Right ventricle myocardium inferior (tissue), 1 donor: ENCODE measurements around the gene EPHB2. TPM values are rescaled to one million over a fixed set of nuclear protein-coding genes. Genes with fewer than 3 reads are reported as not detected.

Source experiments
- ATAC-seq: fragments of 200-7000 bp; cut with Tn5 transposase; one replicate; pipeline ENCODE4 v1.9.1; 2020; ENCODE audit warnings: mild to moderate bottlenecking, moderate library complexity
- DNase-seq: peaks from one replicate; pipeline ENCODE4 v3.0.0; 2021; ENCODE audit errors: missing footprints
- intact Hi-C: fragments of 100-400 bp; cut with DNase I; formaldehyde crosslinking; loops from one replicate; pipeline ENCODE4 v1.11.0; 2022
- total RNA-seq: library from RNA; stranded (reverse); fragmentation: NEBNext Ultra II Directional; extraction: Animal tissue kit (Norgen Biotek cat#: 25700); gene quantifications from one replicate; pipeline ENCODE4 v1.2.1, GENCODE V29; 2021
- donor health status: DM: no; HTN: yes; CAD: no; lungs with severe emphysema.

Gene EPHB2
- total RNA-seq, 1 donor from 2014 or later = 3.5 TPM

DNA sequence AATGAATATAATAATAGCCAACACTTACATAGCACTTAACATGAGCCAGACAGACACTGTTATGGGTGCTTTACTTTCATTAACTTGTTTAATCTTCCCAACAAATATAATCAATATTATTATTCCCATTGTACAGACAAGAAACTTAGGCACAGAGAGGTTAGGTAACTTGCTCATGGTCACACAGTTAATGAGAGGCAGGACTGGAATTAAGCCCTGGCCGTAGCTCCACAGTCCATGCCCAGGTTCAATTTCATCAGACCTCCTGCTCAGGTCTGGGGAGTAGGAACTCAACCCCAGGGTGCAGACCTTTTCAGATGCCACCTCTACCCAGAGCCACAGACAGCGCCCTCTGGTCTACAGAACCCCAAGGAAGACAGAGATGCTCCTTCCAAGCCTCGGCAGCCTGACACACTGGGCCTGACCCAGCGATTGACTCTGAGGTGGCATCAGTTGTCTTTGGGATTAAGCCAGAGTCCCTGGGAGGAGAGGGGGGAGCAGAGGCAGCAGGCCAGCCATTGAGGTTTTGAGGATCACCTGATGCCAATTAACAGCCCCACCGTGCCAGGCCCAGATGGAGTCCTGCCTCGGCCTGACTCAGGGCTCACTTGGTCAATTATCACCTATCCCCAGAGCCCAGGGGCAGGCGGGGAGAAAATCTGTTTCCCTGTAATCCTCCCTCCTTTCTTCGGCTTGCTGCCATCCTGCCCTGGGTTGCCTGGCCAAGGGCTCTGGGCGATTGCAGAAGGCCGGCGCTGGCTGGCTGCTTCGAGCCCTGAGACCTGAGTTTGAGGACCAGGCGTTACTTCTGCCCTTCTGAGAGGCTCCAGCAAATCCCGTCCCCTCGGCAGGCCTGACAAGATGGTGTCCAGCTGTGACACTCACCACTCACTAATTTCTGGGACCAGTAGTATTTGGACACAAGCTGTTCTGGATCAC is 145.3 kb downstream of the EPHB2 start:
- ATAC-seq (no peak), DNase-seq (no peak)
- intact Hi-C loops = no loop called here

DNA sequence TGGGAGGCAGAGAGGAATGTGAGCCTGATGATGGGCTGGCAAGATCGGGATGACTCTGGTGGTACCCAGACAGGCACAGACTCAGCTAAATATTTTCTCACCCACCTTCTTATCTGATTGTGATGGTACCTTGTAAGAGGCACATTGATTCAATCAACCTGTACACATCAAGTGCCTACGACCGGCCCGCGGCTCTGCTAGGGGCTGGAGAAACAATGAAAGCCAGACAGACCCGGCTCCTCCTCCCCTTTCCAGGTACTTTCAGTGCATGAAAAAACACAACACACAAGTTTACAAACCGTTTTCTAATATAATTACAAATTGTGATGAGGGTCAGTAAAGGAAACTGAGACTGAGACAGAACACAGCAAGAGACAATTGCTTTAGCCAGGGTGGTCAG is 147.0 kb downstream of the EPHB2 start:
- DNase-seq = no peak
- intact Hi-C loops = no loop called here
- no peak for ATAC-seq

GRCh38 chr1:22860414-22860800 is 149.8 kb downstream of the EPHB2 start:
- intact Hi-C loops = no loop called here
- no peak for ATAC-seq
- DNase-seq = no peak

DNA sequence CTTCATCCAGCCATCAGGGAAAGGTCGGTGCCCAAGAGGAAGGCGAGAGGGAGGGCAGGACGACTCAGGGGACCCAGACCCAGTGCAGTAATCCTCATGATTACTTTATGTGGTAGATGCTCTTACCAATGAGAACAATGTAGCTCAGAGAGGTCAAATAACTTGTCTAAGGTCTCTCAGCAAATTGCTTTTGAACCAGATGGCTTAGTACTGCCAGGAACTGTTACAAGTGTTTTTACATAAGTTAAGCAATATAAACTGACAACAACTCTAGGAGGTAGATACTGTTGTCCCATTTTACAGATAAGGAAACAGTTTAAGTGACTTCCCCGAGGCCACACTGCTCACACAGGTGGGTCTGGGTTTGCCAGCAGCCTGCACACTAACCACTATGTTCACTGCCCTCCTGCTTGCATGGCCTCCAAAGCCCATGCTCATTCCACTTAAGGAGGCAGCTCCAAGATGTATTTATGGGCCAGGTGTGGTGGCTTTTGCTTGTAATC is 150.3 kb downstream of the EPHB2 start:
- ATAC-seq (no peak), DNase-seq (no peak)
- intact Hi-C loops = no loop called here

DNA sequence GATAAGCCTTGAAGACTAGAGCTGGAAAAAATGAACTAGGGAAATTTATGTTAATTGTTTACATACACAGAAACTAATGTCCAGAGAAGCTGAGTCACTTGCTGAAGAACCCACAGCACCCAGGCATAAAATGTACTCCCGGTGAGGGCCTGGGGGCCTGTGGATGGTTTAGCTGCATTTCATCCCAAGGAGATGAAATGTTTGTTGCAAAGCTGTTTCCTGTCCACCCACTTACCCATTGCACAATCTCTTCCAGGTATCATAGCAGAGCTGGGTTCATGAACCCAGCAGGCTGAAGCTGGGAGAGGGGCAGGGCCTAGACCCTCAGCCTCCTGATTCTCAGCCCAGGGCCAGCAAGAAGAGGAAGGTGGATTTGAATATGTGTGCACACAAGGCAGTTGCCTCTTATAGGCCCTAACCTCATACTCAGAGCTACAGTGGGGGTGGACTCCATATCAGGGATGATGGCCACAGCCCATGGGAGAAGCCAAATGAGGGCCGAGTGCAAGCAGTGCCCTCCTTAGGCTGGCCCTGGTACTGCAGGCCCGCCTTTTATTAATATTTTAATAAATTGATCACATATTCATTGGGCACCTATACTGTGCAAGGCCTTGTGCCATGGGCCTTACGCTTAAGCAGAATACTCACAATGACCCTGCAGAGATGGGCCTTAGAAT is 151.3 kb downstream of the EPHB2 start:
- DNase-seq = no peak
- intact Hi-C loops = no loop called here

GRCh38 chr1:22862752-22863151 is 152.1 kb downstream of the EPHB2 start:
- no peak for ATAC-seq
- no peak for DNase-seq
- intact Hi-C loops = no loop called here

More for the DNA sequence above, 151.3 kb downstream of the EPHB2 start:
- ATAC-seq = no peak

DNA sequence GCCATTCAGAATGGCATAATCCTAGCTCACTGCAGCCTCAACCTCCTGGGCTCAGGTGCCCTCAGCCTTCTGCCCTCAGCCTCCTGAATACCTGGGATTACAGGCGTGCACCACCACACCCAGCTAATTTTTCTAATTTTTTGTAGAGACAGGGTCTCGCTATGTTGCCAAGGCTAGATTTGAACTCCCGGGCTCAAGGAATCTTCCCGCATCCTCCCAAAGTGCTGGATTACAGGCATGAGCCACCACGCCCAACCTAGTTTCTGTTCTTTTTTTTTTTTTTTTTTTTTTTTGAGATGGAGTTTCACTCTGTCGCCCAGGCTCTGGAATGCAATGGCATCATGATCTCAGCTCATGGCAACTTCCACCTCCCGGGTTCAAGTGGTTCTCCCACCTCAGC is 153.1 kb downstream of the EPHB2 start:
- ATAC-seq (no peak), DNase-seq (no peak)
- intact Hi-C loops = no loop called here

- intact Hi-C loops = no loop called here
- ATAC-seq = no peak
Measured at GRCh38 chr1:22864886-22865285, 154.2 kb downstream of the EPHB2 start.

DNA sequence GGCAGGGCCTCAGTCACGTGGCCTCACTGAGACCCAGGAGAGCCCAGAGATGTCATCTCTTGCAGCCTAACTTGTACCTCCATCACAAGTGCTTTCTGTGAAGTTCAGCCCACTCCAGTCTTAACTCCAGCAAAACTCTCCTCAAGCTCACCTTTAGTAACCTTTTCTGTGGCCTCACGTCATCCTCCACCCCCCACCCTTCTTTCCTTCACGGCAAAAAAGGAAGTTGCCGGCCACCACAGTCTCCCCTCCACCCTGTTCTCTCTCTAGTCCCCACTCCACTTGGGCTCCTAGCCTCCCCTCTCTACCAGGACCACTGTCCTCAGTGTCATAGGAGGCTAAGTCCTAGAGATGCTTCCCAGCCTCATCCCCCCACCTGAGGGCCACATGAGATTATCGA is 155.1 kb downstream of the EPHB2 start:
- no peak for ATAC-seq
- no peak for DNase-seq
- intact Hi-C loops = loop anchor here (2.0 kb wide), 1 partner anchor 37 kb away; no protein-coding TSS in a partner anchor

More at GRCh38 chr1:22864886-22865285, 154.2 kb downstream of the EPHB2 start:
- DNase-seq = no peak

DNA sequence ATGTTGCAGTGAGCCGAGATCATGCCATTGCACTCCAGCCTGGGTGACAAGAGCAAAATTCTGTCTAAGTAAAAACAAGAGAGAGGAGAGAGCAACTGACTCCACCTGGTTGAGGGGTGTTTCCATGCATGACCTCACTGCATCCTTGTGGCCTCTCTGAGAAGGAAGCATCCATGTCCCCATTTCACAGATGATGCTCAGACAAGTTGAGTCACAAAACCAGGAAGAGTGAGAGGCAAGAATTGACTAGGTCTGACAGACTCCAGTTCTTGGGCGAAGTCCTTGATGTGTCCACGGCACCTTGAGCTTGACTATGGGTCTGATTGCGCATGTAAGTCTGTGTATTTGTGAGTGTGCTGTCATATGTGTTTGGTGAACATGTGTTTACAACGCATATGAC is 156.2 kb downstream of the EPHB2 start:
- no peak for ATAC-seq
- intact Hi-C loops = loop anchor here (2.0 kb wide), 1 partner anchor 36 kb away; no protein-coding TSS in a partner anchor
- no peak for DNase-seq

DNA sequence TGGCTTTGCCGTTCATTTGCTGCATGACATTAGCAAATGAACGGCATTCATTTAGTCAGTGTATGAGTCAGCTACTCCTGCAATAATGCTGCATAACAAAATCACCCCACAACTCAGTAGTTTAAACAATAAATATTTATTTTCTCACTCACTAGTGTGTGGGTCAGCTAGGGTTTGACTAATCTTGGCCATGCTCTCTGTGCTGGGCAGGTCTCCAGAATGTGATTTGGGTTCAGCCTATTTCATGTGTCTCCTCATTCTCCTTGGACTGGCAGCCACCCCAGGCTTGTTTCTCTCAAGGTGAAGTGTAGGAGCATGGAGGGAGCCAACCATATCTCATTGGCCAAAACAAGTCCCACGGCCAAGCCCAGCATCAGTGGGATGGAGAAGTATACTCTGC is 157.7 kb downstream of the EPHB2 start:
- no peak for DNase-seq

DNA sequence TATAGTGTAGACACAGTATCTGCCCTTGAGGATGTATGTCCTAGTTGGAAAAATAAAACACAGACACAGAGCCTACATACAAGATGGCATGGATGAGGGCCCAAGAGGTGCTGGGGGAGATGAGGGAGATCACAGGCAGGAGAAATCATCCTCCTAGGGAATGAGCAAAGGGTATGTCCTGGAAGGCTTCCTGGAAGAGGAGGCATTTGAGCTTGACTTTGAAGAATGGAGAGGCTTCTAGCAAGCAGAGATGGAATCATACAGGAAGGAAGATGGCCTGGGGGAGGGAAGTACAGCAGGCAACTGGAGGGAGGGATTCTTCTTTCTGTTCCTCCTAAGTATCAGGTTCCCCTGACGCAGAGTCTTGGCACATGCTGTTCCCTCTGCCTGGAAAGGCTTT is 158.7 kb downstream of the EPHB2 start:
- DNase-seq (no peak), ATAC-seq (no peak)
- intact Hi-C loops = no loop called here

More for the DNA sequence above, 157.7 kb downstream of the EPHB2 start:
- intact Hi-C loops = no loop called here
- ATAC-seq = no peak

DNA sequence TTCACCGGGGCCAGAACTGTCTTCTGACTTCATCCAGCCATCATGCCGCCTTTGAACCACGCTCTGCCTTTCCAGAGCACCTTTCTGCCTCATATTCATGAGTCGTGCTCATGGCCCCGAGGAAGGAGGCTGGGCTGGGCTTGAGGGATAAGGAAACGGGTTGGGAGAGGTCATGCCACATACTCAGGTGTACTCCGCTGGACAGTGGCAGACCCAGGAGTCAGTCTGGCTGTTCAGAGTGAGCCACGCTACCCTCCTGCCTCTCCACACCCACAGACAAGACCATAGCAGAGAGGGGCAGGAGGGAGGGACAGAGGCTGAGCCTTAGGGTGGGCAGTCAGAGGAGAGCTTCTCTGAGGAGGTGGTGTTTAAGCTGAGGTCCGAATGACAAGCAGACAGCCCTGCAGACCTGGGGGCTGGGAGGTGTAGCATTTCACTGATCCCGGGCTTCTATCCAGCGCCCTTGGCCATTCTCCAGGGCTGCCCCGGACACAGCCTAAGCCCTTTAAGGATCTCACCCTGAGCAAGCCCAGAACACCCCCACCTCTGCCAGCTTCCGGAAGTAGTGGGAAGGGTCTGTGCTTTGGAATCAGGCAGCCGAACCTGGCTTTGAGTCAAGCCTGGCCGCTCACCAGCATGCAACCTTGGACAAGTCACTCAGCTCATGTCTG is 159.7 kb downstream of the EPHB2 start:
- no peak for DNase-seq
- intact Hi-C loops = no loop called here
- peak; percentile 61 for ATAC-seq

DNA sequence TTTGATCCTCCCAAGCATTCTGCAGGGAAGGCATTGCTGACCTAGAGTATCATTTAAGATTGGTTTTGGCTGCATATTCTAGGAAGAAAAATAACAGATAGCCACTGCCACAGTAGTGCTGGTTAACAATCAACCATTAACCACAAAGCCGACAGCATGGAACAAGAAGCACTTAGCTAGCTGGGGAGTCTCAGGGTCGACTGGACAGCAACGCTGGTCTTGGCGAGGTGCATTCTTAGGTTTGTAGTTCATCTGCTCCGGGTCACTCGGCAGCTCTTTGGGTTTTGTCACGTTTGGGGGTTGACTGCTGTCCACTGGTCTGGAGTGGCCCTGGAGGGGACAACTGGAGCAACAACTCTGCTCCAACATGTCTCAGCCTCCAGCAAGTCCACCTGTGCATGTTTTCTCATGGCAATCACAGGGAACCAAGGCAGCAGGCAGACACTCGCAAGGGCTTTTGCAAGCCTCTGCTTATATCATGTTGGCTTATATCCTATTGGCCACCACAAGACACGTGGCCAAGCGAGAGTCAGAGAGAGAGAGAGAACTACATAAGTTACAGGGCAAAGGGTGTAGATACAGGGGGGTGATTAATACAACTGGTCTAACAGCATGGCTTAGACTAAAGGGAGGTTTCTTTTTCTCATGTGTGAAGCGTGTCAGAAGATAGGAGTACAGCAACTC is 162.5 kb downstream of the EPHB2 start:
- DNase-seq (no peak), ATAC-seq (no peak)
- intact Hi-C loops = no loop called here

DNA sequence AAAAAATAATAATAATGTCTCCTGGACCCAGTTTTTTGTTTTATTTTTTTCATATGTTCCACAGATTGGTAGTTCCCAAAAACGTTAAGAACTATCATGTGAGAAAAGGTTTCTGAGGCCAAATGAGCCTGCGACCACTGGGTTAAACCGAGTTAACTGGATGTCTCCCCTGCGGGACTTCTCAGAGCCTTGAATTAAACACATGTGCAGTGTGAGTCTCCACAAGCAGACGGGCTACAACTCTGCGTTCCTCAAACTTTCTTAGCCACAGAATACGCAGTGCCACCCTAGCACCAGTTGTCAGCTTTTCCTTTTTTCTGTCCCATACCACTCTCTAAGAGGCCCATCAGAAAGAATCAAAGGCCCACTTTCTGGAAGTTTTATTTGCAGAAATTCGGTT is 164.1 kb downstream of the EPHB2 start:
- intact Hi-C loops = no loop called here
- no peak for ATAC-seq
- DNase-seq = no peak

DNA sequence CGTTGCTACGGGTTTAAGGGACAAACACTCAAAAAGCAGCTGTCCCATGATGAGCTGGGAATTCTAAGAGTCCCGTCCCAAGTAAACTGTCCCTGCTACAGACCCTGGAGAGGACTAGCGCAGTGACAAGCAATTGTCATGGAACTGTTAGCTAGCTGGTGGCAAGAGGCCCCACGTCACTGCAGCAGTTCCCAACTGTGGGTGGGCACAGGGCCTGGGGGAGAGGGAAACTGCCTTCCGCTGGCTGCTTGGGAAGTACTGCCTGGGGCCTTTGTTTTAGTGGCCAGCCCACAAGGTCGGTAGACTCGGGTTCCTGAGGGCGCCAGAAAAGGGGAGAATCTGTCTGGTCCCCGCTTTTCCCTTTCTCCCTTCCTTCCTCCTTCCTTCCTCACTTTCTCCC is 164.6 kb downstream of the EPHB2 start:
- DNase-seq = peak; percentile 21
- intact Hi-C loops = no loop called here
- ATAC-seq = no peak

- ATAC-seq (no peak), DNase-seq (peak; percentile 52)
- intact Hi-C loops = no loop called here
Measured at GRCh38 chr1:22875841-22876240, 165.2 kb downstream of the EPHB2 start.

GRCh38 chr1:22876359-22877111 is 165.9 kb downstream of the EPHB2 start:
- ATAC-seq = no peak
- intact Hi-C loops = no loop called here
- peak; percentile 11 for DNase-seq
